ENCODE results near the gene SH3BP1. TPM values are rescaled to one million over a fixed set of nuclear protein-coding genes. Genes with fewer than 3 reads are reported as not detected.

The SH3BP1 gene
- total RNA-seq, 4 donors from 2014 or later = 53.1 to 158 (median 84.7) TPM

- Histone ChIP-seq H3K27ac (no peak overlapping the region), H3K9me3 (no peaks in the 10 kb centered on the region), H3K27me3 (no peaks in the 10 kb centered on the region), H3K4me1 (no peaks in the 10 kb centered on the region), H3K36me3 (no peaks in the 10 kb centered on the region), H3K4me3 (no peak overlapping the region)
- TF ChIP-seq POLR2A (IDR thresholded peaks at IDR 0.05) (no peak), POLR2AphosphoS5 (IDR thresholded peaks at IDR 0.05) (no peak)
- intact Hi-C loops (cut with DNase I; ENCODE audit: low total_unique reads) (no loop called here), in situ Hi-C loops (cut with MboI; ENCODE audit: low pct_ligation_motif_present in 1 of 4, low pct_unique_long_range_greater_than_20kb in 1 of 4, low sequenced_read_pairs in 3 of 4) (no loop called here)
- no peak for DNase-seq
- 82 to 89% methylated on average over 3 of the region's 3 CpGs for whole genome bisulfite sequencing, 2 donors (ENCODE audit: low coverage in 1 of 2)
Measured at GRCh38 chr22:37704645-37705044, 65.2 kb downstream of the SH3BP1 start.

- in situ Hi-C loops (cut with MboI; ENCODE audit: low pct_ligation_motif_present in 1 of 4, low pct_unique_long_range_greater_than_20kb in 1 of 4, low sequenced_read_pairs in 3 of 4) = no loop called here
- TF ChIP-seq CTCF (IDR thresholded peaks at IDR 0.05) (no peak), EP300 (IDR thresholded peaks at IDR 0.05; ENCODE audit: low read depth) (no peak)
Measured at GRCh38 chr22:37705205-37705604, 65.7 kb downstream of the SH3BP1 start.

More at GRCh38 chr22:37705205-37705604, 65.7 kb downstream of the SH3BP1 start:
- H3K36me3 ChIP-seq = no peaks in the 10 kb centered on the region
- intact Hi-C loops (cut with DNase I; ENCODE audit: low total_unique reads) = no loop called here
- no peaks in the 10 kb centered on the region for H3K4me1 ChIP-seq
- DNase-seq = no peak
- WGBS, 2 donors (ENCODE audit: low coverage in 1 of 2) = 92 to 100% methylated on average over 1 to 3 of the region's 3 CpGs
- H3K9me3 ChIP-seq = no peaks in the 10 kb centered on the region
- H3K27ac ChIP-seq = no peak overlapping the region
- no peaks in the 10 kb centered on the region for H3K27me3 ChIP-seq
- H3K4me3 ChIP-seq = no peak overlapping the region

Small RNAs within 50 kb of the gene (small RNA-seq; reads per million reads assigned to genes)
- gene RN7SL385P = 0 reads per million in 4 donors

Other genes starting within 250 kb of the SH3BP1 start
- under 1 TPM in 2 of 4 donors, not detected in 2; under 0.01 TPM for gene ELFN2, start 212.2 kb upstream of the SH3BP1 start, total RNA-seq
- 10 to 100 TPM in 3 of 4 donors, 1 to 10 TPM in 1; 2.8 to 26.4 (median 15.7) TPM for gene MFNG, start 153.3 kb upstream of the SH3BP1 start, total RNA-seq
- 100 to 1,000 TPM in 1 of 4 donors, 10 to 100 TPM in 3; 46.3 to 166 (median 60.9) TPM for gene CARD10, start 120.3 kb upstream of the SH3BP1 start, total RNA-seq
- 10 to 100 TPM; 27.3 to 52.9 (median 28.9) TPM for gene CDC42EP1, start 79.2 kb upstream of the SH3BP1 start, total RNA-seq
- gene LGALS2, start 59.6 kb upstream of the SH3BP1 start, total RNA-seq = 10 to 100 TPM in 2 of 4 donors, 1 to 10 TPM in 1, not detected in 1; 1.3 to 43.4 (median 17.2) TPM
- gene GGA1, start 30.8 kb upstream of the SH3BP1 start, total RNA-seq = 100 to 1,000 TPM in 1 of 4 donors, 10 to 100 TPM in 3; 60.1 to 142 (median 73.8) TPM
- gene PDXP, start 19.1 kb downstream of the SH3BP1 start, total RNA-seq = 100 to 1,000 TPM in 1 of 4 donors, 10 to 100 TPM in 3; 28.9 to 126 (median 50.7) TPM
- 100 to 1,000 TPM; 196 to 558 (median 224) TPM for gene LGALS1, start 36.0 kb downstream of the SH3BP1 start, total RNA-seq
- gene NOL12, start 46.7 kb downstream of the SH3BP1 start, total RNA-seq = 100 to 1,000 TPM in 1 of 4 donors, 10 to 100 TPM in 3; 44.1 to 143 (median 57.2) TPM
- 100 to 1,000 TPM; 121 to 265 (median 129) TPM for gene TRIOBP, start 57.4 kb downstream of the SH3BP1 start, total RNA-seq
- 10 to 100 TPM in 1 of 4 donors, 1 to 10 TPM in 3; 6.4 to 10.1 (median 7.7) TPM for gene GCAT, start 168.3 kb downstream of the SH3BP1 start, total RNA-seq
- not detected for gene GALR3, start 183.7 kb downstream of the SH3BP1 start, total RNA-seq
- 10 to 100 TPM; 12.7 to 86.8 (median 40.6) TPM for gene ANKRD54, start 204.7 kb downstream of the SH3BP1 start, total RNA-seq
- 100 to 1,000 TPM in 3 of 4 donors, 10 to 100 TPM in 1; 89.4 to 292 (median 217) TPM for gene EIF3L, start 209.8 kb downstream of the SH3BP1 start, total RNA-seq